Thyroid gland (tissue), 4 donors: ENCODE results near the gene CACNA1D.

Experiments
- CTCF ChIP-seq, 6 experiments: fragments of 200-600 bp in 3 of 6; fragments of 450-650 bp in 3 of 6; sonication (generic) in 3 of 6; IDR thresholded peaks; one replicate each; pipeline ENCODE4 v1.5.1; 2016 to 2019; ENCODE audit warnings: antibody characterized with exemption in 6 of 6, mild to moderate bottlenecking in 2 of 6, inconsistent platforms in 1 of 6, moderate library complexity in 1 of 6
- POLR2A ChIP-seq, 2 donors: fragments of 450-650 bp; IDR thresholded peaks; one replicate each; pipeline ENCODE4 v1.6.1; 2017; ENCODE audit warnings: antibody characterized with exemption in 2 of 2, mild to moderate bottlenecking in 2 of 2, moderate library complexity in 1 of 2

GRCh38 chr3:53725387-53725995 lies 231.1 kb downstream of the CACNA1D start:
- TF ChIP-seq CTCF (IDR thresholded peaks at IDR 0.05) (no peak), POLR2A (IDR thresholded peaks at IDR 0.05) (no peak)
